Thoracic aorta (tissue), 2 donors: Measurements from ENCODE around the gene OSBPL5. TPM values are rescaled to one million over a fixed set of nuclear protein-coding genes. Genes with fewer than 3 reads are reported as not detected.

Experiments used
- ATAC-seq: fragments of 150-250 bp; one replicate; pipeline ENCODE4 v1.8.0; 2017; ENCODE audit warnings: low read depth; ENCODE audit not compliant: insufficient number of reproducible peaks, low FRiP score
- DNase-seq: peaks from one replicate; pipeline ENCODE4 v3.0.0-alpha.2; 2020; ENCODE audit warnings: low spot score
- H3K27ac ChIP-seq, 2 donors: fragments of 200-600 bp; sonication (generic); 1 replicate in 1 of 2; 2 replicates in 1 of 2; pipeline ENCODE4 v1.5.1; 2016; ENCODE audit warnings: mild to moderate bottlenecking in 2 of 2, moderate library complexity in 2 of 2
- H3K27me3 ChIP-seq: fragments of 200-600 bp; sonication (generic); replicated peaks from 2 replicates; pipeline ENCODE4 v1.6.0; 2016; ENCODE audit warnings: mild to moderate bottlenecking; ENCODE audit not compliant: insufficient read depth
- H3K36me3 ChIP-seq: fragments of 200-600 bp; sonication (generic); one replicate; pipeline ENCODE4 v1.5.1; 2016
- H3K4me1 ChIP-seq, 2 donors: fragments of 200-600 bp; sonication (generic); 1 replicate in 1 of 2; 2 replicates in 1 of 2; pipeline versions ENCODE4 v1.5.1 to v1.6.0; 2016; ENCODE audit warnings: low read depth in 2 of 2, mild to moderate bottlenecking in 1 of 2; ENCODE audit not compliant: control insufficient read depth in 1 of 2
- H3K4me3 ChIP-seq: fragments of 200-600 bp; sonication (generic); 2 replicates; pipeline ENCODE4 v1.5.1; 2016; ENCODE audit warnings: mild to moderate bottlenecking
- H3K9me3 ChIP-seq: fragments of 200-600 bp; sonication (generic); 2 replicates; pipeline ENCODE4 v1.5.1; 2016
- CTCF ChIP-seq: fragments of 200-600 bp; sonication (generic); IDR thresholded peaks from one replicate; pipeline ENCODE4 v1.5.1; 2019; ENCODE audit warnings: antibody characterized with exemption
- total RNA-seq, 2 donors: library from RNA; depleted of rRNA; stranded (reverse); fragments of >200 nt; gene quantifications; one replicate each; pipeline versions ENCODE4 v1.1.0 to v1.2.3, GENCODE V29; 2016

Gene OSBPL5
- total RNA-seq, 2 donors from 2014 or later: 99.9 to 121 TPM

DNA sequence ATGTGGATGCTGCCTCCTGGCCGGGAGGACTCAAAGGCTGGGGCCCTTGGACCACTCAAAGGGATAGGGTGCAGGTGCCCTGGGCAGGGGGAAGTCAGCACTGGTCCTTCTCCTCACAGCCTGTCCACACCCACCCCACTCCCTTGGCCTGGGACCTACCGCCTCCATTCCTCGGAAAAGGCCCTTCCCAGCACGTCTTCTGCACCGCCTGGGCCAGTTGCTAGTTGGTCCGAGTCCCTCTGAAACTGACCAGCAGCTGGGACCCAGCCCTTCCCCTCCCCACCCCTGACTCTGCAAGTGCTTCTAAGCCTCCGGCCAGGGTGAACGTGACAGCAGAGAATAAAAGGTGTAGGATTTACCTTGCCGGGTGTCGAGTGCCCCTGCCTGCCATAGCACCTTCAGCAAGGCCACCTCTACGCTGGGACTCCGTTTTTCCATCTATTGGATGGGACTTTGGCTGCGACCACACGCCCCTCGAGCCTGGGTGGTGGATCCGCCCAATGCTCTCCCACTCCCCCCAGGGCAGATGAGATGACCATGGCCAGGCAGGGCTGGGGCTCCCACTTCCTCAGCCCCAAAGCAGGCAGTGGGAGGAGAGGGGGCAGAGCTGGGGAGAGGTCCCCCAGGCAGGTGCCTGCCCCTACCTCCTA lies 37.3 kb downstream of the OSBPL5 start:
- TF ChIP-seq CTCF: no peak
- ATAC-seq: no peak
- H3K27me3 ChIP-seq: no peaks in the 10 kb centered on the region
- DNase-seq: no peak
- H3K4me1 ChIP-seq: peaks cover 17 to 38% of the 10 kb centered on the region in 2 donors
- H3K36me3 ChIP-seq: peaks cover 26% of the 10 kb centered on the region
- no peak overlapping the region for H3K27ac ChIP-seq
- no peaks in the 10 kb centered on the region for H3K9me3 ChIP-seq
- no peak overlapping the region for H3K4me3 ChIP-seq

DNA sequence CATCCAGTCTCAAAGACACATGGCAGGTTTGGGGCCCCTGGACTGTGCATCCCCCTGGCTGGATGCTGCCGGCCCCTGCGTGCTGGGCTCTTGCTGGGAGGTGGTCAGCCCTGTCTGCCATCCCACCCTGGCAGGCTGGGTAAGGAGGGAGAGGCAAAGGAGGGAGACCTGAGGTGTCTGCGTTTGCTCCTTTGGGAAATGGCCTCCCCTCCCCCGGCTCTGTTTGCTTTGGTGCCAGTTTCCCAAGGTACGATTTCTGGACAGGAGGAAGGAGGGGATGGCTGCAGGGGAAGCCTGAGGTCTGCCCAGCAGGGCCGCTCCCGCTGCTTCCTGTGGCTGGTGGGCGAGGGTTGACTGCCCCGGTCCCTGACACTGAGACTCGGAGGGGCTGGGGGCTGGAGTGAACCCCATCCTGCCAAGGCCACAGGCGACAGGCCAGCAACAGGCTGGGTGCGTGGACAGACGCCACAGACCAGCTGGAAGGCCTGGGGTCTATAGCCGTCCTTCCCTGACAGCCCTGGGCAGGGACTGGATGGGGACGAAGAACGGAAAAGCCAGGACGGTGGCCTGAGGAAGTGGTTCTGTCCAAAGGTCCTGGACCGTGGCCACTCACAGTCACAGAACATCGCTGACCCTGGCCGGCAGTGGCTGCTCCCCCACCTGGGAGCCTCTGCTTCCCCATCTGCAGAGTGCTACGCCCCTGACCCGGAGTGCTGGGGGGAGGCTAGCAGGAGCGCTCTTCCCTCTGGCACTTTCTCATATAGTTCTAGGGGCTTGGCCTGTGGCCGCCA lies 38.0 kb downstream of the OSBPL5 start:
- H3K27ac ChIP-seq: no peak overlapping the region
- H3K36me3 ChIP-seq: peaks cover 23% of the 10 kb centered on the region
- no peak overlapping the region for H3K4me3 ChIP-seq
- H3K4me1 ChIP-seq: peaks cover 17 to 45% of the 10 kb centered on the region in 2 donors
- no peaks in the 10 kb centered on the region for H3K27me3 ChIP-seq
- no peak for DNase-seq
- ATAC-seq: no peak
- no peaks in the 10 kb centered on the region for H3K9me3 ChIP-seq
- TF ChIP-seq CTCF: no peak

- no peak for TF ChIP-seq CTCF
- H3K4me1 ChIP-seq: peaks cover 17 to 45% of the 10 kb centered on the region in 2 donors
- no peak for DNase-seq
- H3K36me3 ChIP-seq: peaks cover 24% of the 10 kb centered on the region
- no peaks in the 10 kb centered on the region for H3K27me3 ChIP-seq
- H3K4me3 ChIP-seq: no peak overlapping the region
- H3K27ac ChIP-seq: no peak overlapping the region
- no peaks in the 10 kb centered on the region for H3K9me3 ChIP-seq
- ATAC-seq: no peak
These were observed 38.8 kb downstream of the OSBPL5 start for GRCh38 chr11:3126207-3126865.

- Histone ChIP-seq H3K27ac (peak overlapping the region; percentile 54 to 80), H3K4me1 (peaks cover 15 to 32% of the 10 kb centered on the region in 2 donors), H3K9me3 (no peaks in the 10 kb centered on the region), H3K4me3 (no peak overlapping the region), H3K27me3 (no peaks in the 10 kb centered on the region), H3K36me3 (peaks cover 38% of the 10 kb centered on the region)
- peak; percentile 7 for TF ChIP-seq CTCF
- no peak for DNase-seq
- no peak for ATAC-seq
These were observed 40.3 kb downstream of the OSBPL5 start for GRCh38 chr11:3124821-3125220.
